Measurements from ENCODE around the gene CCDC40.

DNA sequence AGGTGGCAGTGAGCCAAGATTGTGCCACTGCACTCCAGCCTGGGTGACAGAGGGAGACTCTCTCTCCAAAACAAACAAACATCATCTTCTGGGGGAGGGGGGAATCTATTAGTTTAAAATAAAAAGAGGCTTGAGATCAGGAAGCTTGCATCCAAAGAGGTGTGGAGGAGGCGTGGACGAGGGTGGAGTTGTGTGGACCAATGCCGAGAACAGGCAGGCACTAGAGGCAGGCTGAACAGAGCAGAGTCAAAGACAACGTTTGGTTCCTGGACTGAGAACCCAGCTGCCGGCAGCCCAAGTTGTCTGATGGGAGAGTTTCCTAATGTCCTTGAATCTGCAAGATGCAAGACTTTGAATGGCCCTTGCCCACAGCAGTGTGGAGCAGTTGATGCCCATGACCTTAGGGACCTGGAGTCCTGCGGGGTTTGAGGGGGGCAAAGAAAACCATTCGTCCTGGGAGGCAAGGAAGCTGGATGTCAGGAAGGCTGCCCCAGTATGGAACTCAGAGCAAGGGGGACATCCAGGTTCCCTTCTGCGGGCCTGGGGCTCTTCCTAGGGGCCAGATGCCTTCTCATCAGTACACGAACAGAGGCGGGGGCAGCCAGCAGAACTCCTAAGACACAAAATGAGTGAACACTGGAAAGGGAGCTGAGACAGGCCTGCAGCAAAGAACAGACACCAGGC, 9.9 kb upstream of the CCDC40 start:
- TF ChIP-seq CCAR2 (optimal IDR thresholded peaks at IDR 0.05; ENCODE audit: low read depth, low read length) (no peak), NFE2 (CRISPR knock-in tag; IDR thresholded peaks at IDR 0.05) (no peak), ZBTB7A (CRISPR knock-in tag; IDR thresholded peaks at IDR 0.05) (no peak), ZKSCAN8 (CRISPR knock-in tag; IDR thresholded peaks at IDR 0.05; ENCODE audit: borderline replicate concordance) (no peak), GLI4 (CRISPR knock-in tag; IDR thresholded peaks at IDR 0.05; ENCODE audit: borderline replicate concordance) (no peak), ZNF777 (CRISPR knock-in tag; IDR thresholded peaks at IDR 0.05) (no peak), MXD4 (CRISPR knock-in tag; IDR thresholded peaks at IDR 0.05) (no peak), MXI1 (IDR thresholded peaks at IDR 0.05; ENCODE audit: borderline replicate concordance, low read depth, low read length) (no peak), TBP (CRISPR knock-in tag; IDR thresholded peaks at IDR 0.05) (no peak), KLF6 (CRISPR knock-in tag; IDR thresholded peaks at IDR 0.05) (no peak), PCBP1 (IDR thresholded peaks at IDR 0.05; ENCODE audit: borderline replicate concordance, low read depth, low read length) (no peak), POLR2G (IDR thresholded peaks at IDR 0.05; ENCODE audit: low read depth, low read length) (no peak)
- TF ChIP-seq, protein P1, sequence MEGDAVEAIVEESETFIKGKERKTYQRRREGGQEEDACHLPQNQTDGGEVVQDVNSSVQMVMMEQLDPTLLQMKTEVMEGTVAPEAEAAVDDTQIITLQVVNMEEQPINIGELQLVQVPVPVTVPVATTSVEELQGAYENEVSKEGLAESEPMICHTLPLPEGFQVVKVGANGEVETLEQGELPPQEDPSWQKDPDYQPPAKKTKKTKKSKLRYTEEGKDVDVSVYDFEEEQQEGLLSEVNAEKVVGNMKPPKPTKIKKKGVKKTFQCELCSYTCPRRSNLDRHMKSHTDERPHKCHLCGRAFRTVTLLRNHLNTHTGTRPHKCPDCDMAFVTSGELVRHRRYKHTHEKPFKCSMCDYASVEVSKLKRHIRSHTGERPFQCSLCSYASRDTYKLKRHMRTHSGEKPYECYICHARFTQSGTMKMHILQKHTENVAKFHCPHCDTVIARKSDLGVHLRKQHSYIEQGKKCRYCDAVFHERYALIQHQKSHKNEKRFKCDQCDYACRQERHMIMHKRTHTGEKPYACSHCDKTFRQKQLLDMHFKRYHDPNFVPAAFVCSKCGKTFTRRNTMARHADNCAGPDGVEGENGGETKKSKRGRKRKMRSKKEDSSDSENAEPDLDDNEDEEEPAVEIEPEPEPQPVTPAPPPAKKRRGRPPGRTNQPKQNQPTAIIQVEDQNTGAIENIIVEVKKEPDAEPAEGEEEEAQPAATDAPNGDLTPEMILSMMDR (CRISPR knock-in tag; IDR thresholded peaks at IDR 0.05), result no peak
- TF ChIP-seq, protein P2, sequence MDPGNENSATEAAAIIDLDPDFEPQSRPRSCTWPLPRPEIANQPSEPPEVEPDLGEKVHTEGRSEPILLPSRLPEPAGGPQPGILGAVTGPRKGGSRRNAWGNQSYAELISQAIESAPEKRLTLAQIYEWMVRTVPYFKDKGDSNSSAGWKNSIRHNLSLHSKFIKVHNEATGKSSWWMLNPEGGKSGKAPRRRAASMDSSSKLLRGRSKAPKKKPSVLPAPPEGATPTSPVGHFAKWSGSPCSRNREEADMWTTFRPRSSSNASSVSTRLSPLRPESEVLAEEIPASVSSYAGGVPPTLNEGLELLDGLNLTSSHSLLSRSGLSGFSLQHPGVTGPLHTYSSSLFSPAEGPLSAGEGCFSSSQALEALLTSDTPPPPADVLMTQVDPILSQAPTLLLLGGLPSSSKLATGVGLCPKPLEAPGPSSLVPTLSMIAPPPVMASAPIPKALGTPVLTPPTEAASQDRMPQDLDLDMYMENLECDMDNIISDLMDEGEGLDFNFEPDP (CRISPR knock-in tag; conservative IDR thresholded peaks at IDR 0.05), result no peak
